SK-N-SH (cell line): ENCODE measurements around the gene SERBP1.

Experiments used
- ELF1 ChIP-seq: IDR thresholded peaks from 2 replicates; pipeline ENCODE4 v1.4.0; 2012
- EP300 ChIP-seq, 2 experiments: IDR thresholded peaks; 2 replicates each; pipeline versions ENCODE4 v1.4.0 to v1.6.1; 2012; ENCODE audit warnings: borderline replicate concordance in 1 of 2, low read depth in 1 of 2, low read length in 1 of 2
- NRF1 ChIP-seq: IDR thresholded peaks from 2 replicates; pipeline ENCODE4 v1.6.1; 2012; ENCODE audit warnings: low read depth, mild to moderate bottlenecking, low read length
- POLR2AphosphoS5 ChIP-seq: IDR thresholded peaks from 2 replicates; pipeline ENCODE4 v1.6.1; 2012; ENCODE audit warnings: low read depth, low read length
- RCOR1 ChIP-seq: fragments of 150-350 bp; IDR thresholded peaks from 2 replicates; pipeline ENCODE4 v1.6.1; 2017; ENCODE audit warnings: antibody characterized with exemption, low read length
- RFX5 ChIP-seq: IDR thresholded peaks from 2 replicates; pipeline ENCODE4 v1.6.1; 2012; ENCODE audit warnings: mild to moderate bottlenecking, improper control_type of control experiment, low read length
- RXRA ChIP-seq: IDR thresholded peaks from 2 replicates; pipeline ENCODE4 v1.4.0; 2012; ENCODE audit warnings: low read depth, mild to moderate bottlenecking, borderline replicate concordance
- SMC3 ChIP-seq: IDR thresholded peaks from 2 replicates; pipeline ENCODE4 v1.6.1; 2012; ENCODE audit warnings: low read depth, low read length, improper control_type of control experiment
- TEAD4 ChIP-seq: IDR thresholded peaks from 2 replicates; pipeline ENCODE4 v1.4.0; 2012; ENCODE audit warnings: mild to moderate bottlenecking, borderline replicate concordance; ENCODE audit not compliant: insufficient read depth
- YY1 ChIP-seq: IDR thresholded peaks from 2 replicates; pipeline ENCODE4 v1.4.0; 2012; ENCODE audit warnings: low read depth, mild to moderate bottlenecking
- TF ChIP-seq, protein P1 (sequence below): fragments of 200-600 bp; sonication (generic); IDR thresholded peaks from 2 replicates; pipeline ENCODE4 v1.6.1; 2017; ENCODE audit warnings: antibody characterized with exemption, mild to moderate bottlenecking, moderate library complexity
- TF ChIP-seq, protein P2 (sequence below): IDR thresholded peaks from 2 replicates; pipeline ENCODE4 v1.4.0; 2012; ENCODE audit warnings: low read depth
- TF ChIP-seq, protein P3 (sequence below): IDR thresholded peaks from 2 replicates; pipeline ENCODE4 v1.6.1; 2012; ENCODE audit warnings: mild to moderate bottlenecking, low read depth, low read length, moderate library complexity
- TF ChIP-seq, protein P4 (sequence below): fragments of 150-350 bp; IDR thresholded peaks from 2 replicates; pipeline ENCODE4 v1.6.1; 2017; ENCODE audit warnings: antibody characterized with exemption, low read length, low read depth, borderline replicate concordance

DNA sequence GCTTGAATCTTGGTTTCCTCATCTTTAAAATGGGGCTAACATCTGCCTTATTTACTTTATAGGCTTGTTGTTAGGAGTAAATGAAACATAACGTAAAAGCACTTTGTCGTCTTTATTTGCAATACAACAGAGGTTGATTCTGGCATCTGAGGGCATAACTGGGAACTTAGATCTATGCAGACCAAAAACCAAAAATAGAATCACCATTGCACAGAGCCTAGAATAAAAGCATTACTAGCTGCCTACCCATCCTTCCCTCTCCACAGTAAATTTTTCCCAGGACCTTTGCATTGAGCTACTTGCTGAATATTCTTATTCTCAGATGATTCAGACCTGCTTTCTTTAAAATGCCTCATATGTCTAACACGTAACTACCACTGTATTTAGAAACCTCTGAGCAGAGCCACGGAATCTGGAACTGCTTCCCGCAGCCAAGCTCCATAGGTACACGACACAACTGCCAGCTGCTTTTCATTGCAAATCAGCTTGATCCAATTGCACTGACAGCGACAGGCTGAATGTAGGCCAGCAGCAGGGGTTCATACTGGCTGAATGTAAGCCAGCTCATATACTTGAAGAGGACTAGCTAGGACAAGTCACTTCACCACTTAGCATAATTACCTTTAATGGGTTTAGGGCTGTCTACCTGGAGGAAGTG is 33.2 kb upstream of the SERBP1 start:
- TF ChIP-seq, protein P1, sequence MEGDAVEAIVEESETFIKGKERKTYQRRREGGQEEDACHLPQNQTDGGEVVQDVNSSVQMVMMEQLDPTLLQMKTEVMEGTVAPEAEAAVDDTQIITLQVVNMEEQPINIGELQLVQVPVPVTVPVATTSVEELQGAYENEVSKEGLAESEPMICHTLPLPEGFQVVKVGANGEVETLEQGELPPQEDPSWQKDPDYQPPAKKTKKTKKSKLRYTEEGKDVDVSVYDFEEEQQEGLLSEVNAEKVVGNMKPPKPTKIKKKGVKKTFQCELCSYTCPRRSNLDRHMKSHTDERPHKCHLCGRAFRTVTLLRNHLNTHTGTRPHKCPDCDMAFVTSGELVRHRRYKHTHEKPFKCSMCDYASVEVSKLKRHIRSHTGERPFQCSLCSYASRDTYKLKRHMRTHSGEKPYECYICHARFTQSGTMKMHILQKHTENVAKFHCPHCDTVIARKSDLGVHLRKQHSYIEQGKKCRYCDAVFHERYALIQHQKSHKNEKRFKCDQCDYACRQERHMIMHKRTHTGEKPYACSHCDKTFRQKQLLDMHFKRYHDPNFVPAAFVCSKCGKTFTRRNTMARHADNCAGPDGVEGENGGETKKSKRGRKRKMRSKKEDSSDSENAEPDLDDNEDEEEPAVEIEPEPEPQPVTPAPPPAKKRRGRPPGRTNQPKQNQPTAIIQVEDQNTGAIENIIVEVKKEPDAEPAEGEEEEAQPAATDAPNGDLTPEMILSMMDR: no peak
- TF ChIP-seq SMC3 (no peak), RXRA (no peak), ELF1 (no peak), RCOR1 (no peak), POLR2AphosphoS5 (no peak), EP300 (IDR thresholded peaks at IDR 0.05; ENCODE audit: borderline replicate concordance in 1 of 2, low read depth in 1 of 2, low read length in 1 of 2) (no peak), NRF1 (no peak), YY1 (no peak), RFX5 (no peak), TEAD4 (no peak)
- TF ChIP-seq, protein P2, sequence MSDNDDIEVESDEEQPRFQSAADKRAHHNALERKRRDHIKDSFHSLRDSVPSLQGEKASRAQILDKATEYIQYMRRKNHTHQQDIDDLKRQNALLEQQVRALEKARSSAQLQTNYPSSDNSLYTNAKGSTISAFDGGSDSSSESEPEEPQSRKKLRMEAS: no peak
- TF ChIP-seq, protein P3, sequence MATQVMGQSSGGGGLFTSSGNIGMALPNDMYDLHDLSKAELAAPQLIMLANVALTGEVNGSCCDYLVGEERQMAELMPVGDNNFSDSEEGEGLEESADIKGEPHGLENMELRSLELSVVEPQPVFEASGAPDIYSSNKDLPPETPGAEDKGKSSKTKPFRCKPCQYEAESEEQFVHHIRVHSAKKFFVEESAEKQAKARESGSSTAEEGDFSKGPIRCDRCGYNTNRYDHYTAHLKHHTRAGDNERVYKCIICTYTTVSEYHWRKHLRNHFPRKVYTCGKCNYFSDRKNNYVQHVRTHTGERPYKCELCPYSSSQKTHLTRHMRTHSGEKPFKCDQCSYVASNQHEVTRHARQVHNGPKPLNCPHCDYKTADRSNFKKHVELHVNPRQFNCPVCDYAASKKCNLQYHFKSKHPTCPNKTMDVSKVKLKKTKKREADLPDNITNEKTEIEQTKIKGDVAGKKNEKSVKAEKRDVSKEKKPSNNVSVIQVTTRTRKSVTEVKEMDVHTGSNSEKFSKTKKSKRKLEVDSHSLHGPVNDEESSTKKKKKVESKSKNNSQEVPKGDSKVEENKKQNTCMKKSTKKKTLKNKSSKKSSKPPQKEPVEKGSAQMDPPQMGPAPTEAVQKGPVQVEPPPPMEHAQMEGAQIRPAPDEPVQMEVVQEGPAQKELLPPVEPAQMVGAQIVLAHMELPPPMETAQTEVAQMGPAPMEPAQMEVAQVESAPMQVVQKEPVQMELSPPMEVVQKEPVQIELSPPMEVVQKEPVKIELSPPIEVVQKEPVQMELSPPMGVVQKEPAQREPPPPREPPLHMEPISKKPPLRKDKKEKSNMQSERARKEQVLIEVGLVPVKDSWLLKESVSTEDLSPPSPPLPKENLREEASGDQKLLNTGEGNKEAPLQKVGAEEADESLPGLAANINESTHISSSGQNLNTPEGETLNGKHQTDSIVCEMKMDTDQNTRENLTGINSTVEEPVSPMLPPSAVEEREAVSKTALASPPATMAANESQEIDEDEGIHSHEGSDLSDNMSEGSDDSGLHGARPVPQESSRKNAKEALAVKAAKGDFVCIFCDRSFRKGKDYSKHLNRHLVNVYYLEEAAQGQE: no peak
- TF ChIP-seq, protein P4, sequence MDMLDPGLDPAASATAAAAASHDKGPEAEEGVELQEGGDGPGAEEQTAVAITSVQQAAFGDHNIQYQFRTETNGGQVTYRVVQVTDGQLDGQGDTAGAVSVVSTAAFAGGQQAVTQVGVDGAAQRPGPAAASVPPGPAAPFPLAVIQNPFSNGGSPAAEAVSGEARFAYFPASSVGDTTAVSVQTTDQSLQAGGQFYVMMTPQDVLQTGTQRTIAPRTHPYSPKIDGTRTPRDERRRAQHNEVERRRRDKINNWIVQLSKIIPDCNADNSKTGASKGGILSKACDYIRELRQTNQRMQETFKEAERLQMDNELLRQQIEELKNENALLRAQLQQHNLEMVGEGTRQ: no peak
